NCI-H748 (cell line): ENCODE data around the gene ZNRF1.
"Not testable (repeated sequence)": the region's sequence is repeated elsewhere in the genome, so short reads cannot be mapped to it uniquely, and the experiment has no call there.

Experiments
- DNase-seq: peaks from one replicate; lab custom pipeline; 2025; ENCODE audit not compliant: unreplicated experiment; lab: John Stamatoyannopoulos, UW

The ZNRF1 gene

GRCh38 chr16:74998481-74999218, at the start of gene ZNRF1:
TSS of gene ZNRF1 (plus strand) at chr16:74999024. CDS start at chr16:74999672, 648 bp downstream.
- DNase-seq, result peak; percentile 78

DNA sequence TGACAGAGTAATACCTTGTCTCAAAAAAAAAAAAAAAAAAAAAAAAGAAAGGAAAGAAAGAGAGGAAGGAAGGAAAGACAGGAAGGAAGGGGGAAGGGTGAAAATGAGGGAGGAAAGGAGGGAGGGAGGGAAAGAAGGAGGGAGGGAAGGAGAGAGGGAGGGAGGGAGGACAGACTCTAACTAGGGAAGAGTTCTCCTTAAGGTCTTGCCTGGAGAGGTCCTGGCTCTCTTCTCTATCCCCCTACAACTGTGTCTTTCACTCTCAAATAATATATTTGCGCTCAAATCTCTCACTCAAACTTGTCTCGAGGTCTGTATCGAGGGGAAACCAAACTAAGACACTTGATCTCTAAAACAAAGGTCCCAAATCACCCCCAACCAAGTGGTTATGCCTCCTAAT, 49.5 kb upstream of the ZNRF1 start:
- DNase-seq, result no peak

DNA sequence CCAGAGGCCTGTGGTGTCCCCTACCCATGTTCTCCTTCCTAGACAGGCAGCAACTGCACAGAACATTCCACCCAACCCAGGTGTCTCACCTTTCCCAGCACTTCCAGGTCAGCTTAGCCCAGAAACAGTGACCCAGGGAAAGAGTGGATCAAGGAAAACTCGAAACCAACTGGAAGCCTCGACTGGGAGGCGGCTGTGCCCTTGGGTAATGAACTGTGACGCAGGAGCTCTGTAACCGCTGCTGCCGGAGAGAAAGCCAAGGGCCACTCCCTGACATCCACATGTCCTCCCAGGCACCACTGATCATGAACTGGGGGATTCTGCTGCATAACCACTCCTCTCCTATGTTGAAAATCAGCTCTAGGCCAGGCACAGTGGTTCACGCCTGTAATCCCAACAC, 48.3 kb upstream of the ZNRF1 start:
- DNase-seq, result no peak

DNA sequence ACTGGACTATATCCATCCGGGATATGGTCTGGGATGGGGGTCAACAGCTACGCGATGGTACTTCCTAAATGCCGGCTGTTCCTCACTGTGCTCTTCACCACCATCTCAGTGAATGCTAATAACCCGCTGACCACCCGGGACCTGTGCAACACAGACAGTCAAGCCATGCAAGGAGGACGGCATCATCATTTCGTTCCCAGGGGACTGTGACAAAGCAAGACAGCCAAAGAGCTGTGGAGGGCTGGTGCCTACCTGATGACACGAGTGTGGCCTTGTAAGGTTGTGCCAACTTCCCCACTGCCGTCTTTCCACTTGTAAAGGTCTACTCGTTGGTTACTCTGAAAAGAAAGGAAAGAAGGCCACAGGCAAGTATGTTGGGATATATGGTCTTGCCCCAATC, 47.6 kb upstream of the ZNRF1 start:
- DNase-seq, result no peak

- no peak for DNase-seq
These were observed 47.1 kb upstream of the ZNRF1 start for GRCh38 chr16:74951681-74952080.

- no peak for DNase-seq
These were observed 44.1 kb upstream of the ZNRF1 start for GRCh38 chr16:74954763-74955162.

GRCh38 chr16:74973304-74973703, 25.5 kb upstream of the ZNRF1 start:
- DNase-seq, result no peak

DNA sequence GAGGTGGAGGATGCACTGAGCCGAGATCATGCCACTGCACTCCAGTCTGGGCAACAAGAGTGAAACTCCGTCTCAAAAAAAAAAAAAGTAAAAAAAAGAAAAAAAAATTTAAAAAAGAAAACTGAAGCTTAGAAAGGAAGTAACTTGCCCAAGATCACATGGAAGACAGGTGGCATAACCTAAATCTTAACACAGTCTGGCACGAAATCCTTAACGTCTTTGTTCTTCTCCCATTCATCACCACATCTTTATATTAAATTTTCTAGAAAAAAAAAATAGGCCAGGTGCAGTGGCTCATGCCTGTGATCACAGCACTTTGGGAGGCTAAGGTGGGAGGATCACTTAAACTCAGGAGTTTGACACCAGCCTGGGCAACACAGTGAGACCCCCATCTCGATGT, 23.2 kb upstream of the ZNRF1 start:
- no peak for DNase-seq

DNA sequence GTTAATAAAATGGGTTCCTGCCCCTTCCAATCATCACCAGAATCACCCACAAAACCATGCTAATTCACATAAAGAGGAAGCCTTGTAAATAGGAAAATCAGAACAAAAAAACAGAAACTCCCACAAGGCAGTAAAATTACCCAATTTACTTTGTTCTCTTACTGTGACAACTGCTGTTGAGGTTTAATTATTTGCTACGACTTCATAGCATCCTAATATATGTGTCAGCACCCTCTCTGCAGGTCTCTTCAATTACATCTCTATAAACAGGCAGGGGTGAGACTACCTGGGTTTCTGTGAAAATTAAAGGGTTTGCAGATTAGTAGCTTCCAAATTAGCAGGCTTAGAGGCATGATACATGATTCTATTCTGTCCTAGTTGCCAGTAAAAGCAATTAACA, 16.6 kb upstream of the ZNRF1 start:
- no peak for DNase-seq

DNA sequence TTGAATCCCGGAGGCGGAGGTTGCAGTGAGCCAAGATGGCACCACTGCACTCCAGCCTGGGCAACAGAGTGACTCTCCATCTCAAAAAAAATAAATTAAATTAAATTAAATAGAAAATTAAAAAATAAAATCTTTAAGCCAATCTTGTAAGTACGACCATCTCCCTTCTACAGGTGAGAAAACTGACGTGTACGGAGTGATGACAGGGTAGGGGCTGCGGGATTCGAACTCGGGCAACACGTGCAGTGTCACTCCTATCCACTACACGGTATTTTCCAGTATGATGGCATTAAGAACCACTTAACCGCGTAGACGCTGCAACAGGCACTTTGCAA, 14.7 kb upstream of the ZNRF1 start:
- DNase-seq, result no peak

DNA sequence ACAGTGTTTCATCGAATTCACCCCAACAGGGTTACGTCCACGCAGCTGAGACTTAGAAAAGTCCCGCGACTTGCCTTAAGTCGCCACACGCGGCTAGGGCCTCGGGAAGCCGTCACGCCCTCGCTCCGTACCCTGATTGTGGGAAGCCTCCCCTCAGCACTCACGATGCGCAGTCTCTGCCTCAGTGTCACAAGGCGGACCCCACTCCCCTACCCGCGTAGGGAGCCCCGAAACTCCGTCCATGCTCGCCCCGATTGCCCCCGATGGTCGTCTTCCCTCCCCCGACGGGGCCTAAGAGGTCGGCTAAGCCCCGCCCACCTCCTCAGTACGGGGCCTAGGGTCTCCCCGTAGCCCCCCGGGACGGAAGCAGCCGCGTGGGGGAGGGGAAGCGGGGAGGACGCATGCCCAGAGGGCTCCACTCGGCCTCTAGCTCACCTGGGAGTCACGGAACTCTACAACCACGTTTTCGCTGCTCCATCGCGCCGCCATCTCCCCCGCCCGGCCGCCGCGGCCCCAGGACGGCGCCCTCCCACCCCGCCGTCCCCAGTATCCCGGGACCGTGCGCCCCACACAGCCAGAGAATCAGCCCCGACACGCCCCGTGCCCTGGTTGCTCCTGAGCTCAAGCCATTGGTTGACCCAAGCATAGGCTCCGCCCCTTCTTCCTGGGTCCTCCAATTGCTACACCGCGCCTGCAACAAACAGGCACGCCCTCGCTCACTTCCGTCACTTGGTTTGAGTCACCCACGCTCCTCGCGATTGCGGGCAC, 14.1 kb upstream of the ZNRF1 start, which contains the start of gene WDR59:
WDR59 (minus strand) TSS at position 595 of the 768 bp plus-strand sequence; CDS start at position 489, 106 bp downstream.
- DNase-seq, result peak; percentile 98

GRCh38 chr16:74987027-74987681, 11.7 kb upstream of the ZNRF1 start:
- DNase-seq, result no peak

- DNase-seq, result not testable (repeated sequence)
These were observed 9.0 kb upstream of the ZNRF1 start for GRCh38 chr16:74989864-74990263.

DNA sequence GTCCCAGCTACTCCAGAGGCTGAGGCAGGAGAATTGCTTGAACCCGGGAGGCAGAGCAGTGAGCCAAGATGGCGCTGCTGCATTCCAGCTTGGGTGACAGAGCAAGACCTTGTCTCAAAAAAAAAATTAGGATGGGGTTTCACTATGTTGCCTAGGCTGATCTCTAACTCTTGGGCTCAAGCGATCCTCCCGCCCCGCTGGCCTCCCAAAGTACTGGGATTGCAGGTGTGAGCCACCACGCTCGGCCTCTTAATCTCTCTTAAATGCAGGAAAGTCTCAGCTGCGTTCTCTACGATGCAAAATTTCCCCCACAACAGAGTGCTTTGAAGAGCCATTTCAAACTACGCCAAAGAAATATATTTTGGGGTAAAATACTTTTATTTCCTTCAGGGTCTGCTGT, 8.0 kb upstream of the ZNRF1 start:
- DNase-seq, result no peak

DNA sequence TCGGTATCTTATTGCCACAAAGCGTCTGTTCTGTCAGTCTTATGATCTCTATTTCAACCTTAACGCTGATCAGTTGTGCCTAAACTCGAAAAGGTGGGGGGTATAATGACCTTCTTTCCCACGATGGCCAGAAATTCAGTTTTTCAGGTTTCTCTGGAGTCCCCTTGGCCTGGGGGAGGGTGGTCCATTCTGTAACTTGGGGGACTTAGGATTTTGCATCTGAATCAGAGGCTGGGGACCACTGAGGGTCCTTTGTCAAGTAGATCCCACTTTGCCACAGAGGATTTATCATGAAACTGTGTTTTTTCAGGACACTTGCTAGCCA, 7.6 kb upstream of the ZNRF1 start:
- no peak for DNase-seq

DNA sequence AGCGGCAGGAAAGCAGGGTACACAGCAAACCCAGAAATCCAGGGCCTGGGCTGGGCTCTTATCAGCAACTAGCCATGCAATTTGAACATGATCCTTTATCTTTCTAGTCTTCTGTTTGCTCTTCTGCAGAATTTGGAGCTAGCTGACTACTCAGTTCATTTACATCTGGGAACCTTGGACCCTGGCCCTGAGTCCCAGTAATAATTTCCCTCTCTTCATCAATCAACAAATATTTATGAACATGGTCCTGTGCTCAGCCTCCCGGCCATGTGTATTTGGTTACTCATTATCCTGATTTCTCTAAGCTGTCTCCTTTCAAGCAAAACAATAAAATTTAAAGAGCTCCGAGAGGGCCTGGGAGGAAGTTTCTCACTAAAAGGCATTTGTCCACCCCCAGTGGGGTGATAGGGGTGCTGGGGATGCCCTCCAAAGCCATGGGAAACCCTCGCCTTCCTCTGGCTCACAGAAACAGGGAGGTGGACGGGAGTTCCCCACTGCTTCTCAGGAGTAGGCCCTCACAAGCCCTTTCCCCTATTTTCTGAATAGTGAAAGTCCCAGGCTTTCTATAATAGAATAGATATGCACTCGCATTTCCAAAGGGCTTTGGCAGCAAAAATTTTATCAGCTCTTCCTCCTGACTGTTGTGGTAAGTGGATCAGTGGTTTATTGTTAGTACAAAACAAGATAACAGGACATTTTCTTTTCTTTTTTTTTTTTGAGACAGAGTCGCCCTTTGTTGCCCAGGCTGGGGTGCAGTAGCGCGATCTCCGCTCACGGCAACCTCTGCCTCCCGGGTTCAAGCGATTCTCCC, 7.0 kb upstream of the ZNRF1 start:
- DNase-seq, result no peak

- no peak for DNase-seq
These were observed 2.8 kb upstream of the ZNRF1 start for GRCh38 chr16:74995986-74996385.

DNA sequence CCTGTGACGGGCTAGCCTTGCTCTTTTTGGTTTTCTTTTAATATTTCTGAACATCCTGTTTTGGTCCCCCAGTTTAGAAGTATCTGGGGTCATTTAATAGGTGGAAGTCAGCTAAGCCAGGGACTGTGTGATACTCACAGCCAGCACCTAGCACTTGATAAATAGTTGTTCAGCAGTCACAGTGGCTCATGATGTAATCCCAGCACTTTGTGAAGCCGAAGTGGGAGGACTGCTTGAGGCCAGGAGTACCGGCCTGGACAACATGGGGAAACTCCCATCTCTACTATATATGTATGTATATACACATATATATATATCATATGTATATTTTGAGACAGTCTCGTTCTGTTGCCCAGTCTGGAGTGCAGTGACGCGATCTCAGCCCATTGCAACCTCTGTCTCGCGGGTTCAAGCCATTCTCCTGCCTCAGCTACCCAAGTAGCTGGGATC, 1.8 kb upstream of the ZNRF1 start:
- DNase-seq, result no peak

DNA sequence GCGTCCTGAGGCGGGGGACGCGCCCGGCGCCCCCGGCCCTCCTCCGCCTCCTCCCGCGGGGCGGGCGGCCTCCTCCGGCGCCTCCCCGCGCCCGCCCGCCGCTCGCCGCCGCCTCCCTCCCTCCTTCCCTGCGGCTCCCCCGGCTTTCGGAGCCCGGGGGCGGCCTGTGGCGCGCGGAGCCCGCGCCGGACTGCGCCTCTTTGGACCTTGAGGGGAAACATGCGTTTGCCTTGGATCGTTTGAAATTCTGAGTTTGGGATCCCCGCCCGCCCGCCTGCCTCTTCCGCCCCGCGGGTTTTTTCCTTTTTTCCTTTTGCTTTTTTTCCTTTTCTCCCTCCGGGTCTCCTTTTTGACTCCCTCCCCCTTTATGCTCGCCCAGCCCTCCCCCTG, 390 bp downstream of the ZNRF1 start:
- peak; percentile 58 for DNase-seq

- DNase-seq, result peak; percentile 83
These were observed 1.0 kb downstream of the ZNRF1 start for GRCh38 chr16:74999609-75000480.
